Stimulated activated CD4-positive, alpha-beta T cell treated with anti-CD3 and anti-CD28 coated beads, Interleukin-4, amount 100 ng/mL, for 24 hours (primary cell): ENCODE data around the gene PRL.

Source experiments
- DNase-seq: peaks from one replicate; pipeline ENCODE4 v3.0.0-alpha.2; 2020

The PRL gene

DNA sequence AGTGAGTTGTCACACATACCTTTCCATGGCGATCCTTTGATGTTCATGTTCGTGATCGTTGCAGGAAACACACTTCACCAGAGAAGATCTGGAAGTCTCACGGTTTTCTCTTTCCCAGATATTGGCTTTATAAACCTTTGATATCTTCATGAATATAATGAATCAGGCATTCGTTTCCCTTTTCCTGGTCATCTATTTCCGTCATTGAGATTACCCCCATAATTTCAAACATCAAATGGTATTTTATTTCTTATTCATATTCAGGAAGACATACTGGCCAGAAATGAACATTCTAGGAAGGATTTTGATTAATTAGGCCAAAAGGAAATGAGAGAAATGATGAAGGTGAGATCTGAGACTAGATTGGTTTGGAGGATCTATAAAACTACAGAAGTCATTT lies at the start of gene PRL:
PRL (minus strand) TSS at position 101 of the 400 bp plus-strand sequence; CDS start at position 47, 54 bp downstream.
- DNase-seq = no peak

DNA sequence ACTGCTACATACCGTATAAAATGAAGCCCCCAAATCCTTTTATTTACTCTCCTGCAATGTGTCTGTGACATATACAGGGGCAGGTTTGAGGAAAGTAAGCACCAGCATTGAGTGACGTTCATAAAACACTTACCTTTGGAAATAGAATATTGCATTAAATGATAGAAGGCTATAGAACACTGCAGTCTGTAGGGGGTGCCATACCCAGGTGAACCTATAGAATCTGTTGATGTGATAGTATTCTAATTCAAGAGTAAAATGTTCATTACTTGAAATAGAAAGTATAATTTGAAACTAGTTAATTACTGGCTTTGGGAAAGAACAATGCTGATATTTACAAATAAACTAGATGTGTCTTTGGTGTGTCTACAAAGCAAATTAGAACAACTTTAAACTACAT lies 47.0 kb upstream of the PRL start:
- DNase-seq = no peak

DNA sequence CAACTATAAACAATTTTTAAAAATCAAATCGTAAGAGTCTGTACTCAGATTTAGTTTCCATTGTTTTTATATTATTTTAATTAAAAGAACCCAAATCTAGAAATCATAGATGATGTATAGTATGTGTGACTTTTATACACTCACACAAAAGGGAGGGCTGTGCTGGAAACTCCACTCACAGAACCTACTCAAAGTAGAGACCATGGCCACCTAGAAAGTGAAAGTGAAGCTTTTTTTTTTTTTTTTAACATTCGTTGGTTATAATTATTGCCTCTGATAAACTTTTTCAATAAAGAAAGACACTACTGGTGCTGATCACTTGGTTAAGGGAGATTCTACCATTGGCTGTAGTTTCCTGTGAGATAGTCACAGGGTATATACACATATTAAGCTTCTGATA lies 37.9 kb upstream of the PRL start:
- no peak for DNase-seq

DNA sequence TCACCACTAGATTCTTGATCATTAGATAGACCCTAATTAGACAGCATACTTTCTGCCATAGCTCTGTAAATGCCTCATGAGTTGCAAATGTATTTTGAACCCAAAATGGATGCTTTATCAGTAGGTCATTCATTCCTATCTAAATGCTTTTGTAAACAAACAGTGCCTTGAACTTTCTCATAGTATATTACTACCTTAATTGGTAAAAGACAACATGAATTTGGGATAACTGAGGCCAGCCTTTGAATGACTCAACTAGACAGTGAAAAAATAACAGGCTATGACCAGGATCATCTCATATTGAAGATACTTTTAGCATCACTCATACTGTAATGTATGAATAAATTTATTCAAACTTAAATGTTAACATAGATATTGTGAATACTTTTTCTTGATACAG lies 37.0 kb upstream of the PRL start:
- DNase-seq = no peak

DNA sequence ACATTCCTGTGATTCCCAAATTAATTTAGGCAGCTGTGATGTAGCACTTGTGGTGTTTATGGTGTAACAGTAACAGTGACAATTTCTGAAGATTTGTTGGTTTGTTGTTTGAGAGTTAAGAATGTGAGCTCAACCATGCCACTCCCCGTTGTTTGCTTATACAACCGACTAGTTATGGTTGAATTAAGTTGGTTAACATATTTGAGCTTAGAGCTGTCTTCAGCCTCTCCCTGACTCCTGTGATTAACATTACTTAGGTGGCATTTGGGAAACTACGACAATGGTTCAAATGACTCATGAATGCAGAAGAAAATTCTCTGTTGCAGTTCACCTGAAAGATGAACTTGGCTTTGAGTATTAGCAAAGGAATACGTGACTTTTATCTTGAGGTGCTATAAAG lies 35.9 kb upstream of the PRL start:
- DNase-seq = no peak

DNA sequence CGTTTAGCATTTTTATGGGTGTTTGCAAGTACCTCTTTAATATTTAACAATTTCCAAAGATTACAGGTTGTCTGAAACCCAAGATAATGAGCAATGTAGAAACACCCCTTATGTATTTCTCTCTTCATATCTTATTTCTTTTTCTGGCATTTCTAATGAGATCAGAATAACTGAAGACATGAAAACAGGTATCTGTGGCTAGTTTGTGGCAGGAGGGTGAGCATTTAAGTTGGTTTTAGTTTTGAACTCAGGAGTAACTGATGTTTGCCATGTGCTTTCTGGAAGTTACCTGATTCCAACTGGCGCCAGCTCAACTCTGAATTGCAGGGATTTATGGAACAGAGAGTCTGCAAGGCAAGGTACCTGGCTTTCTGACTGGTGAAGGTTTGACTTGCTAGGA lies 35.4 kb upstream of the PRL start:
- DNase-seq = no peak

DNA sequence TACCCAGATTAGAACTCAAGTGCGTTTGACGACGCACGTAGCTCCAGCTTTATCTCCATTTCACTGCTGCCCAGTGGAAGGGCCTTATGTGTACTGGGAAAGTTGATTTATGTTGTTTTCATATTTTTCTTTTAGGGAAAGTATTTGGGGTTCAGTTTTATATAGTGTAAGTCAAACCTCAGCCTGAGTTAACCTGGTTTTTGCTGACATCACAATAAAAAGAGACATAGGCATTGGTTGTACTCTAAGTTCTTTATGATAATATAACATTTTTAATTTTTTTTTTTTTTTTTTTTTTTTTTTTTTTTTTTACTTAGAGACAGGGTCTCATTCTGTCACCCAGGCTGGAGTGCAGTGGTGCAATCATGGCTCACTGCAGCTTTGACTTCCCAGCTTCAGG lies 34.1 kb upstream of the PRL start:
- DNase-seq = no peak

DNA sequence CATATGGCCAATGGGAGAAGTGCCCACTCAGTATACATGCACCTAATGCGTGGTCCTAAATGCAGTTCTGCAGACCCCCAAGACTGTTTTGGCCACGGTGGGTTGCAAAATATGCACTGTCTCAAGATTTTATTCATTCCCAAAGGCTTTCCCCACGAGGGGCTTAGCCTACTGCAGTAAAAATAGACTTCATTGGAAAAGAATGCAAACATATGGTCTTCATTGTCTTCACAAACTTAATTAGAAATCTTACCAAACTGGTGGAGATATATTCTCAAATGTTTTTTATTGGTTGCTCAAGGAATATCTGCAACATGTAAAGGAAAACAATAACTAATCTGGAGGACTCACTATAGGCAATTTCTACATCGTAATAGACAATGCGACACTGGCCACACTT lies 31.6 kb upstream of the PRL start:
- no peak for DNase-seq

DNA sequence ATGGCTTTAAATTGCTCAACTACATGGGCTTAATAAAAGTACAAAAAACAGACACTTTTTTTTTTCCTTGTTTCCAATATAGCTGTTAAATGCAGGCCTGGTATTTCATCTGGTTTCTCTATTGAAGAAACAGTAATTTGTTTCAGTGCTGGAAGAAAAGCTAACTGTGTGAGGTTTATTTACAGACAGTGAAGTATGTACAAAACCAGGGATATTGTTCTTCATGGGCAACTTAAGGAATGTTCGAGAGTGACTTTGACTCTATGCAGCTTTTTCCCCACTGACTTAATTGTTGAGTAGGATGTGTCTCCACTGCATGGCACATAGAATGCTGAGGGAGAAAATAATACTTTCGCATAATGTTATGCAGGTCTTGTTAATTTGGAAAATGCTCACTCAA lies 31.0 kb upstream of the PRL start:
- DNase-seq = no peak

DNA sequence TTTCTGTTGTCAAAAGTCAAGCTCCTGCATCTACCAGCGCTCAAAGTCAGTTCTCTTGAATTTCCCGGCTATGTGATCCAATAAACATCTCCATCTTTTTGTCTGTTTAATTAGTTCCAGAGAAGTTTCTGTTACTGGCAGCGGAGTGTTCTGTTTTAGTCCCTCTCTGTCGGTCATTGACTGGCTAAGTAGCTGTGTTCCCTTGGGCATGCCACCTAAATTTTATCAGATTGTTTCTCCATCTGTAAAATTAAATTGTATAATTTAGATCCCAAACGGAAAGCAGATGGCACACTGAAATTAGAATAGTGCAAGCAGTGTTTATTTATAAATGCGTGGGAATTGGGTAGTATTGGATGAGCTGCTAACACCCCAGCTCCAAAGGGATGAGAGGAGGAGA lies 29.7 kb upstream of the PRL start:
- DNase-seq = no peak

DNA sequence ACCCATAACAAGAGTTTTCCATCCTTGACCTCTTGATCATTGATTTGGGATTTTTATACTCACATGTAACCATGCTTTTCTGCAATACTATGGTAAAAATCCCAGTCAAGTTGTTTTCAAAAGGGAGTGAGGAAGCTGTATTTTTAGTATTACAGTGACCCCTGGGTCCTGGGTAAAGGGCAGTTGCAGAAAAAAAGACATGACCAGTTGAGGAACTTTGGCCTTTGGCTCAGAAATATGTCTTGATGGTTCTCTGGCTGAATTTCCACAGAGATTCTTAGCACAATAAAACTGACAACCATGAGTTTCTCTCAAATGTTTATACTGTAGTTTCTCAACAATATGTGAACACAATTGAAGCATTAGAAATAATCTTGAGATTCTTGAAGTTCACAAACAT lies 28.6 kb upstream of the PRL start:
- no peak for DNase-seq

DNA sequence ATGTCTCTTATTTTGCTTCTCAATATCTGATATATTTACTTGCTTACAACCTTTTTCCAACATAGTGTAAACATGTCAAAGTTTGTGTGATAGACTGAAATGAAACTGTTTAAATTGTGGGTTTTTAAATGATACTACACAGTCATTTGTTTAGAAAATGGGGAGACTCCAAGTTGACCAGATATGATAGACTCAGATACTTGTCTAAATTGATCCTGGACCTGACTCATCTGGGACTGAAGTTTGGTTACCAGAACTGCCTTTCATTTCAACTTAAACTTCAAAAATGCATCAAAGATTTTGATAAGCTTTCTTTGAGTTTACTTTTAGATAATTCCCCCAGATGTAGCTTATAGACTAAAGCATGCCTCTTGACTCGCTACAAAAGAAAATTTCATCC lies 27.0 kb upstream of the PRL start:
- no peak for DNase-seq

DNA sequence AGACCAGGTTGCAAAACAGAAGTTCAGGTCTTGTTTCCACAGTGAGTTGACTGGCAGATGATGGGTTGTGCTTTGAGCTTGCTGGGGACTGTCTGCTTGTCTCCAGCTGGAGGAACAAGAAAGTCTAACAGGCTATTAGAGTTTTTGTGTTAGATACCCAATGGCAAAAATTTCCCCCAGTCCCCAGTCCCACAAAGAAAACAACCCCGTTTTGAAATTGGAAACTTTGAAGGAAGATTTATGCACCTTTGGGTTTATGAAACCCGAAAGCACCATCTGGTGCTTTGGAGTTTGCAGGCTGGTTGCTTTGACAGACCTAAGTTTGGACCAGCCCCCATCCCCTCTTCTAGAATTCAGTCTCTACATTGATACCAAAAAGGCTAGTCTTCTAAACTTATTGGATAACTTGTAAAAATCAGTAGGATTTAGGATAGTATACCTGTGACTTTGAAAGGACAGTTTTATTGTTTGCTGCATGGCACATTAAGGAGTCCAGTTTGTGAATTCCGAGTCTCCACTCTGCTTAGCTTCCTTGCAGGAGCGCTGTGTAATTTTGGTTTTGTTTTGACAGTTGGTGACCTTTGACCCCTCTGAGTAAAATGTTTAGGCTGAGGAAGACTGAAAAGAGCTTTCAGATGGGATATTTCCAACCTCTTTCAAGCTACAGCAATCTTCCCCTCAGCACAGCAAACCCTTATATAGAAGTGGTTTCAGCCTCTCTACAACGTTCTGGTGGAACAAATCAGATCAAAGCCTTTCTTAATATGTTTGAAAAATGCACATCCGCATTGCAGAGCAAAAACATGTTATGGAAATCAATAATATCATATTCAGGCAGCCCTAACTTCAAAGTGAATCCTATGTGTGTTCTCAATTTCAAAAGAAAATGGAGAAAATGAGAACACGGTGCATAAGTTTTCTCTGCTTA lies 25.5 kb upstream of the PRL start:
- DNase-seq = no peak

DNA sequence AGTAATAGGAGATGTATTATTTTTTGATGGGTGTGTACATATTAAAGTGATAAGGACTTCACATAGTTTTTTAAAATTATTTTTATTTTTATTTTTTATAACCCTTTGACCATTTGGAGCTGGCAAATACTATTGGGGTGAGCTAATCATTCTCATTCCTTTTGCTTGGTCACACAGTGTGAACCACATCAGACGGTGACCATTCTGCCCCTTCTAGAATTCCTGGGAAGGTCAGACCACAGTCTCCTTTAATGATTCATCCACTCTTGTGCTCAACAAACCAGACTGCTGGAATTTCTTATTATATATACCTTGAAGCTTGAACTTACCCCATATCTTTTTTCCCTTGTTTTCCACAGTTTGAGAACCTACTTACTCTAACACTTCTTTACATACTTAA lies 23.9 kb upstream of the PRL start:
- no peak for DNase-seq

DNA sequence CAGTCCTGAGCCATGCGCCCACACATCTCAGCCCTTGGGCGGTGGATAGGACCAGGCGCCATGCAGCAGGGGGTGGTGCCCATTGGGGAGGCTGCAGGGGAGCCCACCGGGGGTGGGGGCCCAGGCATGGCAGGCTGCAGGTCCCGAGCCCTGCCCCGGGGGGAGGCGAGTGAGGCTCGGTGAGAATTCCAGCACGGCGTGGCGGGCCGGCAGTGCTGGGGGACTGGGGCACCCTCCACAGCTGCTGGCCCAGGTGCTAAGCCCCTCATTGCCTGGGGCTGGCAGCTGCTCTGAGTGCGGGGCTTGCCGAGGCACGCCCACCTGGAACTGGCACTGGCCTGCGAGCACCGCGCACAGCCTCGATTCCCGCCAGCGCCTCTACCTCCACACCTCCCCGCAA lies 21.6 kb upstream of the PRL start:
- no peak for DNase-seq

DNA sequence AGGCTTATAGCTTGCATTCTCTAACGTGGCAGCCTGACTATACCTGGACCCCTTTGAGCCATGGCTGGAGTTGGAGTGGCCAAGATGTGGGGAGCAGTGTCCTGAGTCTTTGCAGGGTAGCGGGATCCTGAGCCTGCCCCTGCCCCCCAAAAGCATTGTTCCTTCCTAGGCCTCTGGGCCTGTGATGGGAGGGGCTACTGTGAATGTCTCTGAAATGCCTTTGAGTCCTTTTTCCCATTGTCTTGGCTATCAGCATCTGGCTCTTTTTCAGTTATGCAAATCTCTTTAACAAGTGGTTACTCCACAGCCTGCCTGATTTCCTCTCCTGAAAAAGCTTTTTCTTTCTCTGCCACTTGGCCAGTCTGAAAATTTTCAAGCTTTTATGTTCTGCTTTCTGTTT lies 17.0 kb upstream of the PRL start:
- DNase-seq = no peak

DNA sequence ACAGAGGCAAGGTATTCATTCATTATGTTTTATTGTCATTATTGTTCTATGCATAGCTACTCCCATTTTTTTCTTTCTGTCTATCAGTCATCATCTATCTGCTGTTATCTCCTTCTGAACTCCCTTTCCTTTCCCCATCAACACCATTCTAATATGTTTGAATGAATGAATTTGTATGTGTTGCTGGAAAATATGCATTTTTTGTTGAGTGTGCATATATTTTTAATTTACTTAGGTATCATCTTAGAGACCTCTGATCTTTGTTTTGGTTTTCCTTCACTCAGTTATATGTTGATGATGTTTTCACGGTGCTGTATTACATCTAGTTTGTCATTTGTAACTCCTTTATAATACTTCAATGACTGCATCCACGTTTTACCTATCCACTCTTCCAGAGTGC lies 12.1 kb upstream of the PRL start:
- DNase-seq = no peak

DNA sequence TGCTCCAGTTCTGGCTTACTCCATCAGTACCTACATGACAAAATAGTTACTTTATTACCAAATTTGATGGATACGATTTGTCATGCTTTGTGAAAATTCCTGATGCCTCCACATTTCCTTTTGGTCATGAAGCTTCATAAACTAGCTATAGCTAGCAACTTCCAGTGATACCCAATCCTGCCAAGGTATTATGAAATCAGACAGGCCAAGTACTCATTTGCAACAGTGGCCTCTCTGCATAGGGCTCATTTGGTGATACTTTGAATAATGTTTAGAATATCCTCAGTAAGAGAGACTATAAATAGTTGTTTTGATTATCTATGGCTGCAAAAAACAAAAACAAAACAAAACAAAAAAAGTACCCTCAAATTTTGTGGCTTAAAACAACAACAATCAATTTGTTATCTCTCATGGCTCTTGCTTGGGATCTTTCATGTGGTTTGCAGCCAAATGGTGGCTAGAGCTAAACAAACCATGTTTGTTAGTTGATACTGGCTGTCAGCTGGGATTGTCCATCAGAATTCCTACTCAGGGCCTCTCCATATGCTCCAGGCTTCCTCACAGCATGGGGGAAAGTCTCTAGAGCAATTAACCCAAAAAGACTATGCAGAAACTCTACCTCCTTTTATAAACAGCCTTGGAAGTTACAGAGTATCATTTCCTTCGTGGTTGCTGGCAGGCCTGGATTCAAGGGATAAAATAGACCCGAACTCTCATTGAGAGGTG lies 10.1 kb upstream of the PRL start:
- DNase-seq = no peak

DNA sequence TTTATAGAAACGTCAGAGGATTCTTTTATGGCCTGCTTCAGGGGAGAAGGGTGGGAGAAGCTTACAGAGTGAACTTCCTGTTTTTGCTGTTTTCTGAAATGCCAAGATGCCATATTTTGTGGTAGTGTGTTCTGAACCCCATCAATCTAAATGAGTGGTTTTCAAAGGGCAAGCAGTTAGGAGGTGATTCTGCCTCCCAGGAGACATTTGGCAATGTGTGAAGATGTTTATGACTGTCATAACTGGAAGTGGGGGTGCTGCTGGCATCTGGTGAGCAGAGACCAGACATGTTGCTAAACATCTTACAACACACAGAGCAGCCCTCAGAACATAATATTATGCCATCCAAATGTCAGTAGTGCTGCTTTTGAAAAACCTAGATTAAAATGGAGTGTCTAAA lies 6.0 kb upstream of the PRL start:
- DNase-seq = no peak

DNA sequence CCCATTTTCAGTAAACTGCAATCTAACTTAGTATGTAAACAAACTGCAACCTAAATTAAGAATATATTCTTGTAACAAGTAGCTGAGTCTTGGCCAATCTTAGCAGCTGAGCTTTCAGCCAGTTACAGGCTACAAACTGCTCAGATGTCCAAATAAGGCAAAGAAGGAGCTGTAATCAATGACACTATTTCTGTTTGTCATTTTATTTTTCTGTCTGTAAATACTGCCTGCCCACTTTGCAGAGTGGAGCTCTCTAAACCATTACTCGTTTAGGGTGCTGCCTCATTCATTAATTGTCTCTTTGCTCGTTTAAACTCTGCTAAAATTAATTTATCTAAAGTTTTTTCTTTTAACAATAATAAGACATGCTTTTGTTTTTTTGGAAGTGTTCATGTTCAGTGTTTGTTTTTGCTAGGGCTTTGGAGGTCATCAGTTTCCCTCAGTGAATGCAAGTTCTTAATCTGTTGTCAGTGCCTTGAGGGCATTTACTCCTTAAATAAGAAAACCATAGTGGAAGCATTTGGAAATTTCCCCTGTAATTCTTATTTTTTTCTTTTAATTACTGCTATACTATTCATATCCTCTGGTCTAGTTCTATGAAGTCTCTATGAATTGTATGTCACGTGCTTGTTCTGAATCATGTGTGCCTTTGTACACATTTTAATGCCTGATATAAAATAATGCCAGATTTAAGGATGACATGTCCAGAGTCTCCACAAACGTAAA lies 3.6 kb upstream of the PRL start:
- DNase-seq = no peak

DNA sequence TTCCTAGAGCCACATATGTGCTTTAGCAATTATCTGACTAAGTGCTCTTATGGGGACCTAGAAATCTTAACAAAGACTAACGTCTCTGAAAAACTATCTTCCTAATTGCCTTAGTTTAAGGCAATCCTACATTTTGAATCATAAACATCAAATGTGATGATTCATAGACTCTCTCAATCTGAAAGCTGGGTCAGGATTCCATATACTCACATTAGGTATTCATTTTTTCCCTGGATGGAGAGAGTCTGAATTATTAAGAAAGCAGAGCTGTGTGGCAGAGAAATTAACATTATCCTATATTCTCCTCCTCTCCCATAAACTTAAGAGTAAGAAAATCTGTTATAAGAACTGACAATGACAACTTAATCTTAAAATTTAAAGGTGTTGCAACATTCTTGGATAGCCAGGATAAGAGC lies 1.6 kb upstream of the PRL start:
- DNase-seq = no peak

DNA sequence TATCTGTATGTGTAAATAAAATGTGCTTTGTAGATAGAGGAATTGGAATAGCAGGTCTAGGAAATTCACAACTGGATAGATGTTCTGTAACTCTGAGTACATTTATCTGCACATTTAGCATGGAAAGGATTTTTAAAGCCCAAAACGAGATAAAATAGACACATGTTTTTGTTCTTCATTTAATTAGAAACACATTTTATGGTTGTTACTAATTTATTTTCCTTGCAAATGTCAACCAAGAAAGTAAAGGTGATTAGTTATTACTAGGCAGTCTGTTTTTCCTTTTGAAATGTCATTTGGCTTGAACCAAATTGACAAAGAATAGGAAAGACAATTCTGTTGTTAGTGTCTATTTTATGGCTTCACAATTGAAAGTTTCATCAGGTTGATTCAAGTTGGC lies 769 bp downstream of the PRL start:
- DNase-seq = no peak

DNA sequence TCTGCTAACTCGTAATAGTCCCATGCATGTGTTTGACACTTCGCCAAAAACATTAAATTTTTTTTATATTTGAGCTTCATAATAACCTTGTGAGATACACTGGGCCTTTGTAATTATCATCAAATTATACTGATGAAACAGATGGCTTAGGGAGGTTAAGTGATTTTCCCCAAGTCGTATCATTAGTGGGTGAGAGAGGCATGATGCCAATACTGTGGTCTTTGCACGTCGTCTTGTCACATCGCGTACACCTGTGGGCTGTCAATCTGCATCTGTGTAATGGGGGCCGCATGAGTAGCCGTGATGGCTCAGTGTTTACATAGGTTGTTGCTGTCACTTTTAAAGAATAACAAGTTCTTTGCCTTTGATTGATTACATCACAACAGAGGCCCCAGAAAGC lies 1.7 kb downstream of the PRL start:
- no peak for DNase-seq

DNA sequence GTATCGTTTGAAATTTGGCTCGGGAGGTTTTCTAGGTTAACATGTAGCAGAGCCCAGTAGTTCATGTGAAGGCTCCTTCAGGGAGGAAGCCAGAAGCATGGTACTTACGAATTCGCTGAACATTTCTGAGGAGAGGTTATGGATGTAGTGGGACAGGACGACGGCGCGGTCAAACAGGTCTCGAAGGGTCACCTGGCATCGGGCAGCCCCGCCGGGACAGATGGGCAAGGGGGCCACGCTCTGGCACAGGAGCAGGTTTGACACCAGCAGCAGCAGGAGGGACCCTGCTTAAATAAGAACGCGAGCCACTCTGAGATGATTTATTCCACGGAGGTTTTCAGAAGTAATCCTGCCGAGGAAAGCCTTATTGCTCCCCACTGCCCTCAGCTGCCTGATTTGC lies 2.5 kb downstream of the PRL start:
- no peak for DNase-seq
